Naive thymus-derived CD4-positive, alpha-beta T cell (primary cell): ENCODE measurements around the gene CADPS. TPM values are rescaled to one million over a fixed set of nuclear protein-coding genes. Genes with fewer than 3 reads are reported as not detected.

Experiments
- ATAC-seq: fragments of 150-1000 bp; cut with Tn5 transposase; 2 replicates; pipeline ENCODE4 v1.10.0; 2021; ENCODE audit warnings: mild to moderate bottlenecking, moderate library complexity
- CTCF ChIA-PET: fragments of 350-600 bp; sonication (Branson Sonifier 250); formaldehyde crosslinking; loops from one replicate; lab custom pipeline; 2021; ENCODE audit warnings: antibody characterized with exemption; lab: Charles Lee
- POLR2A ChIA-PET: fragments of 350-600 bp; sonication (Branson Sonifier 250); formaldehyde crosslinking; loops from one replicate; lab custom pipeline; 2021; ENCODE audit warnings: antibody characterized with exemption, inconsistent platforms; lab: Charles Lee
- DNase-seq, 9 donors: peaks; one replicate each; pipeline versions ENCODE4 v3.0.0 to v3.0.0-alpha.2; 2020 to 2022; ENCODE audit warnings: mixed read lengths in 1 of 9
- H3K27ac ChIP-seq: one replicate; pipeline ENCODE4 v1.7.0; 2013; ENCODE audit warnings: mild to moderate bottlenecking, low read depth, low read length, moderate library complexity
- H3K27me3 ChIP-seq, 2 donors: one replicate each; pipeline ENCODE4 v1.7.0; 2013; ENCODE audit warnings: low read length in 2 of 2, mild to moderate bottlenecking in 2 of 2, moderate library complexity in 2 of 2; ENCODE audit not compliant: control insufficient read depth in 2 of 2, insufficient read depth in 2 of 2
- H3K36me3 ChIP-seq, 3 experiments: 1 replicate in 2 of 3; 2 replicates in 1 of 3; pipeline ENCODE4 v1.7.0; 2013; ENCODE audit warnings: low read length in 3 of 3, mild to moderate bottlenecking in 3 of 3, moderate library complexity in 1 of 3; ENCODE audit not compliant: insufficient read depth in 3 of 3, control insufficient read depth in 2 of 3
- H3K4me1 ChIP-seq, 2 donors: one replicate each; pipeline ENCODE4 v1.7.0; 2013; ENCODE audit warnings: low read length in 2 of 2, mild to moderate bottlenecking in 2 of 2, moderate library complexity in 1 of 2; ENCODE audit not compliant: control insufficient read depth in 2 of 2, insufficient read depth in 2 of 2
- H3K4me3 ChIP-seq: 2 replicates; pipeline ENCODE4 v1.7.0; 2013; ENCODE audit warnings: mild to moderate bottlenecking, low read length
- H3K9me3 ChIP-seq, 3 experiments: 1 replicate in 2 of 3; 2 replicates in 1 of 3; pipeline ENCODE4 v1.7.0; 2013; ENCODE audit warnings: low read length in 3 of 3; ENCODE audit not compliant: control insufficient read depth in 2 of 3
- H3K27ac Mint-ChIP-seq, 9 donors: one replicate each; pipeline ENCODE4 v1.8.0; 2020 to 2022; ENCODE audit warnings: mixed read lengths in 9 of 9, mild to moderate bottlenecking in 8 of 9, moderate library complexity in 5 of 9, inconsistent platforms in 2 of 9
- H3K27me3 Mint-ChIP-seq, 5 donors: one replicate each; pipeline ENCODE4 v1.8.0; 2021 to 2022; ENCODE audit warnings: mixed read lengths in 5 of 5, mild to moderate bottlenecking in 1 of 5
- H3K36me3 Mint-ChIP-seq, 5 donors: one replicate each; pipeline ENCODE4 v1.8.0; 2020 to 2022; ENCODE audit warnings: mixed read lengths in 5 of 5, mild to moderate bottlenecking in 3 of 5, inconsistent platforms in 1 of 5
- H3K4me1 Mint-ChIP-seq, 7 donors: one replicate each; pipeline ENCODE4 v1.8.0; 2020 to 2022; ENCODE audit warnings: mixed read lengths in 7 of 7, mild to moderate bottlenecking in 3 of 7, inconsistent platforms in 1 of 7
- H3K4me3 Mint-ChIP-seq, 10 donors: one replicate each; pipeline ENCODE4 v1.8.0; 2020 to 2022; ENCODE audit warnings: mild to moderate bottlenecking in 10 of 10, mixed read lengths in 10 of 10, moderate library complexity in 6 of 10, inconsistent platforms in 2 of 10
- H3K9me3 Mint-ChIP-seq, 11 donors: one replicate each; pipeline ENCODE4 v1.8.0; 2020 to 2022; ENCODE audit warnings: mixed read lengths in 11 of 11, mild to moderate bottlenecking in 4 of 11, inconsistent platforms in 1 of 11, moderate library complexity in 1 of 11
- intact Hi-C, 2 donors: fragments of 100-400 bp; cut with micrococcal nuclease; formaldehyde crosslinking; loops; one replicate each; pipeline ENCODE4 v1.15.1; 2023
- polyA plus RNA-seq, 2 donors: library from polyadenylated mRNA; unstranded; fragments of 300-500 nt; fragmentation: Illumina TruSeq; gene quantifications; one replicate each; pipeline ENCODE4 v1.2.3, GENCODE V29; 2021
- total RNA-seq, 6 experiments: library from RNA in 5 of 6; stranded (reverse) in 5 of 6; gene quantifications; 1 replicate in 5 of 6; 2 replicates in 1 of 6; pipeline ENCODE4 v1.2.3 and lab custom pipeline; 2021 to 2026

Gene CADPS
- total and polyA plus RNA-seq, 7 experiments from 2014 or later: not detected

DNA sequence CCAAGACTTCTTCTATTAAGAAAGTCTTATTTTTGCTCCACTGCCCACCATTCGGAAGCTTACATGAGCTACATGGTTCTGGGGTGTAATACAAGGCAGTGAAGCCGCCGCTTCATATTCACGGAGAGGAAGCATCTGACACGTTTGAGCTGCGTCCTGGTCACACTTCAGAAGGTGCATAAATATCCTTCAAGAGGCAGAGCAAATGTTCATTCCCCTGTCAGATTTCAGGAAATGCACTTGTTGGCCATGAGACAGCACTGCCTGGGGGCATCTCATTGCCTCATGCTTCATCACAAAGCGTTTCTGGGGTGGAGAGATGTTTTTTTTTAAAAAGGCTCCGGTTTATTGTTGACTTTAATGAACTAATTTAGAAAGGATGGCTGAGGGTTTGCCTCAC lies 119.9 kb downstream of the CADPS start:
- ATAC-seq (no peak), DNase-seq (no peak)
- Histone ChIP-seq H3K9me3 (no peaks in the 10 kb centered on the region), H3K36me3 (no peaks in the 10 kb centered on the region), H3K27ac (no peak overlapping the region), H3K4me1 (no peaks in the 10 kb centered on the region), H3K4me3 (no peak overlapping the region), H3K27me3 (no peaks in the 10 kb centered on the region)
- Mint-ChIP-seq H3K4me1 (no peaks in the 10 kb centered on the region), H3K9me3 (peaks cover 0 to 8% (median 2%) of the 10 kb centered on the region in 11 donors), H3K27me3 (peaks cover 0 to 4% (median 0%) of the 10 kb centered on the region in 5 donors), H3K27ac (no peak overlapping the region), H3K4me3 (no peak overlapping the region), H3K36me3 (no peaks in the 10 kb centered on the region)
- CTCF ChIA-PET: no interaction called here
- intact Hi-C loops: no loop called here
- POLR2A ChIA-PET: no interaction called here

GRCh38 chr3:62749657-62750056 lies 125.6 kb downstream of the CADPS start:
- DNase-seq (no peak), ATAC-seq (no peak)
- CTCF ChIA-PET: no interaction called here
- Histone ChIP-seq H3K4me1 (no peaks in the 10 kb centered on the region), H3K27ac (no peak overlapping the region), H3K36me3 (no peaks in the 10 kb centered on the region), H3K27me3 (no peaks in the 10 kb centered on the region), H3K4me3 (no peak overlapping the region), H3K9me3 (no peaks in the 10 kb centered on the region)
- POLR2A ChIA-PET: no interaction called here
- peaks cover 0 to 8% (median 0%) of the 10 kb centered on the region in 11 donors for H3K9me3 Mint-ChIP-seq
- no peaks in the 10 kb centered on the region for H3K36me3 Mint-ChIP-seq
- H3K27ac Mint-ChIP-seq: no peak overlapping the region
- no peaks in the 10 kb centered on the region for H3K4me1 Mint-ChIP-seq
- H3K4me3 Mint-ChIP-seq: no peak overlapping the region
- H3K27me3 Mint-ChIP-seq: no peaks in the 10 kb centered on the region
- intact Hi-C loops: no loop called here

DNA sequence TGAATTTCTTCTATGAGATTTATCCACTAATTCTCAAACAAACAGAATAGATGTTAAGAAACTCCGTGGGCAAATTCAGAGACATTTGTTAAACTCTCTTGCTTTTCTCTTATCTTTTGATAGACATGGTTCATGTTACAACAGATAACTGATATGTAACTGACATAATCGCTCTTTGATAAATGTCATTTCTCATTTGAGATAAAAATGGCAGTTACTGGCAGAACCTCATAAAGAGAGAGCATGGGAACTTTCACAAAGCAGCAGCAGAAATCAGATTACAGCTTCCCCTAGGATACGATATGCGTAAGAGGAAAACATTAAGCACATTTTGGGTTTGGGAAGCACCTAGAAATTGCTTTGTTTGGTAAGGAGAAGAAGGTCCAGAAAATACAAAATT lies 126.1 kb downstream of the CADPS start:
- H3K36me3 Mint-ChIP-seq: no peaks in the 10 kb centered on the region
- Histone ChIP-seq H3K4me1 (no peaks in the 10 kb centered on the region), H3K36me3 (no peaks in the 10 kb centered on the region), H3K27me3 (no peaks in the 10 kb centered on the region), H3K27ac (no peak overlapping the region), H3K4me3 (no peak overlapping the region), H3K9me3 (no peaks in the 10 kb centered on the region)
- POLR2A ChIA-PET: interaction anchor here (0.6 kb wide), 1 partner anchor 17 kb away, joined by 4 read pairs; no protein-coding TSS in a partner anchor
- no peak overlapping the region for H3K4me3 Mint-ChIP-seq
- peaks cover 0 to 8% (median 0%) of the 10 kb centered on the region in 11 donors for H3K9me3 Mint-ChIP-seq
- H3K27ac Mint-ChIP-seq: no peak overlapping the region
- H3K27me3 Mint-ChIP-seq: no peaks in the 10 kb centered on the region
- no peak for ATAC-seq
- CTCF ChIA-PET: no interaction called here
- H3K4me1 Mint-ChIP-seq: no peaks in the 10 kb centered on the region
- no peak for DNase-seq
- intact Hi-C loops: no loop called here

GRCh38 chr3:62737449-62737848 lies 137.8 kb downstream of the CADPS start:
- H3K36me3 Mint-ChIP-seq: no peaks in the 10 kb centered on the region
- Histone ChIP-seq H3K36me3 (no peaks in the 10 kb centered on the region), H3K4me1 (no peaks in the 10 kb centered on the region), H3K27me3 (no peaks in the 10 kb centered on the region), H3K9me3 (no peaks in the 10 kb centered on the region), H3K4me3 (no peak overlapping the region), H3K27ac (no peak overlapping the region)
- intact Hi-C loops: no loop called here
- DNase-seq (no peak), ATAC-seq (no peak)
- H3K4me3 Mint-ChIP-seq: no peak overlapping the region
- H3K27ac Mint-ChIP-seq: no peak overlapping the region
- H3K27me3 Mint-ChIP-seq: peaks cover 0 to 7% (median 3%) of the 10 kb centered on the region in 5 donors
- ChIA-PET POLR2A (no interaction called here), CTCF (no interaction called here)
- peaks cover 0 to 13% (median 5%) of the 10 kb centered on the region in 11 donors for H3K9me3 Mint-ChIP-seq
- no peaks in the 10 kb centered on the region for H3K4me1 Mint-ChIP-seq

DNA sequence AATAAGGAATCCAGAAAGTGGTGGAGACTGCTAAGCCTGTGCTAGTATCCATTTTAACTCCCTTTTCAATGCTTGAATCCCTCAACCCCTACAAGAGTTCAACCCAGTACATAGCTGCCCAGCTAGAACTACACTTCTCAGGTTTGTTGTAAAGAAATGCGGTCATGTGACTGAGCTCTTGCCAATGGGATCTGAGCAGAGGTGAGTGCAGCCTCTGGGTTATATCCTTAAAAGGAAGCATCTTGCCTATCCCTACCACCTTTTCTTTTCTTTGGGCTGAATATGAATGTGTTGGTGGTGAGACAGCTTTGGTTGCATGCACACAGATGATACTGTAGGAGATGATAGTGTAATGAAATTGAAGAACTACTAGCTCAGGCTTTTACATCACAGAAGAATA lies 139.7 kb downstream of the CADPS start:
- DNase-seq (no peak), ATAC-seq (no peak)
- peaks cover 0 to 3% (median 0%) of the 10 kb centered on the region in 5 donors for H3K27me3 Mint-ChIP-seq
- ChIA-PET POLR2A (no interaction called here), CTCF (no interaction called here)
- no peaks in the 10 kb centered on the region for H3K36me3 Mint-ChIP-seq
- no peak overlapping the region for H3K27ac Mint-ChIP-seq
- Histone ChIP-seq H3K27me3 (no peaks in the 10 kb centered on the region), H3K4me3 (no peak overlapping the region), H3K4me1 (no peaks in the 10 kb centered on the region), H3K27ac (no peak overlapping the region), H3K36me3 (no peaks in the 10 kb centered on the region), H3K9me3 (no peaks in the 10 kb centered on the region)
- no peaks in the 10 kb centered on the region for H3K4me1 Mint-ChIP-seq
- H3K9me3 Mint-ChIP-seq: peaks cover 0 to 12% (median 3%) of the 10 kb centered on the region in 11 donors
- no peak overlapping the region for H3K4me3 Mint-ChIP-seq
- intact Hi-C loops: no loop called here

DNA sequence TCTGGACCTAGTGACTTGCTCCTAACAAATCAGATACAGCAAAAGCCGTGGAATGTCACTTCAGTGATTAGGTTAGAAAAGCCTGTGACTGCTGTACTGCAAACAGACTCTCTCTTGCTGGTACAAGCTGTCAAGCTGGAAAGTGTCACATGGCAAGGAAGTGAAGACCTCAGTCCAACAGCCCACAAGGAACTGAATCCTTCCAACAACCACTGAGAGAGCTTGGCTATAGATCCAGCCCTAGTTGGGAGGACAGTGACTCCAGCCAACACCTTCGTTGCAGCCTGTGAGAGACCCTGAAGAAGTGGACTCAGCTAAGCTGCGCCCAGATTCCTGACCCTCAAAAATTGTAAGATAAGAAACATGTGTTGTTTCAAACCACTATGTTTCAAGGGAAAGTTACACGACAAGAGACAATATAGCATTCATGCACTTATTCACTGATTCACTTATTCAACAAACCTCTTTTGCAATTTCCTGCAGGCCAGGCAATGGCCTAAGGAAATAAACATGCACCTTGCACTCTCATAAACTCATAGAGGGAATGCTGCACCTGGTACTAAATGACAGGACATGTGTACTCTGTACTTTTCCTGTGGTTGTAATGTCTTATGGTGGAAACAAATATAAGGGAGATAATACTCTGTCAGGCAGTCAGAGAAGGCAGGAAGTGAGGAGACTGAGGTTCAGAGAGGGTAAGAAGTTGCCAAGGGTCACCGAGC lies 142.9 kb downstream of the CADPS start:
- Mint-ChIP-seq H3K27ac (no peak overlapping the region), H3K27me3 (no peaks in the 10 kb centered on the region), H3K4me3 (no peak overlapping the region), H3K9me3 (peaks cover 0 to 4% (median 0%) of the 10 kb centered on the region in 11 donors), H3K36me3 (no peaks in the 10 kb centered on the region), H3K4me1 (no peaks in the 10 kb centered on the region)
- DNase-seq: no peak
- Histone ChIP-seq H3K4me3 (no peak overlapping the region), H3K4me1 (no peaks in the 10 kb centered on the region), H3K27me3 (no peaks in the 10 kb centered on the region), H3K27ac (no peak overlapping the region), H3K36me3 (no peaks in the 10 kb centered on the region), H3K9me3 (no peaks in the 10 kb centered on the region)
- intact Hi-C loops: no loop called here
- ChIA-PET CTCF (no interaction called here), POLR2A (interaction anchor here (0.6 kb wide), 2 partner anchors 17 to 62 kb away, joined by 4 read pairs; no protein-coding TSS in a partner anchor)
- no peak for ATAC-seq

GRCh38 chr3:62727981-62728380 lies 147.2 kb downstream of the CADPS start:
- Mint-ChIP-seq H3K4me3 (no peak overlapping the region), H3K36me3 (no peaks in the 10 kb centered on the region), H3K27me3 (peaks cover 0 to 11% (median 0%) of the 10 kb centered on the region in 5 donors), H3K9me3 (peaks cover 0 to 6% (median 0%) of the 10 kb centered on the region in 11 donors), H3K27ac (no peak overlapping the region), H3K4me1 (no peaks in the 10 kb centered on the region)
- Histone ChIP-seq H3K4me1 (no peaks in the 10 kb centered on the region), H3K9me3 (no peaks in the 10 kb centered on the region), H3K27ac (no peak overlapping the region), H3K36me3 (no peaks in the 10 kb centered on the region), H3K27me3 (no peaks in the 10 kb centered on the region), H3K4me3 (no peak overlapping the region)
- intact Hi-C loops: no loop called here
- CTCF ChIA-PET: interaction anchor here (0.7 kb wide), 1 partner anchor 29 kb away, joined by 4 read pairs; no protein-coding TSS in a partner anchor
- POLR2A ChIA-PET: no interaction called here
- DNase-seq: no peak
- no peak for ATAC-seq
